Measurements from ENCODE around the gene CIDEA.

Gene CIDEA

GRCh38 chr18:12305930-12306629 lies 51.9 kb downstream of the CIDEA start:
- no peak for TF ChIP-seq CTCF (conservative IDR thresholded peaks at IDR 0.05; ENCODE audit: low read depth)
- CTCF ChIA-PET: interaction anchor here (0.6 to 3.9 kb wide), 2 partner anchors 34 to 1435 kb away, joined by 3 to 15 read pairs; no protein-coding TSS in a partner anchor
- peak overlapping the region; percentile 97 for H3K27ac ChIP-seq
- POLR2A ChIA-PET (ENCODE audit: low non-redundant PET): no interaction called here
- DNase-seq (ENCODE audit: low spot score): no peak

GRCh38 chr18:12306752-12307700 lies 52.9 kb downstream of the CIDEA start:
- DNase-seq (ENCODE audit: low spot score): no peak
- ChIA-PET POLR2A (ENCODE audit: low non-redundant PET) (no interaction called here), CTCF (interaction anchor here (3.9 kb wide), 1 partner anchor 35 kb away, joined by 15 read pairs; no protein-coding TSS in a partner anchor)
- no peak for TF ChIP-seq CTCF (conservative IDR thresholded peaks at IDR 0.05; ENCODE audit: low read depth)
- peak overlapping the region; percentile 97 for H3K27ac ChIP-seq

GRCh38 chr18:12307701-12308385 lies 53.7 kb downstream of the CIDEA start, which contains the start of gene TUBB6:
Gene TUBB6 (plus strand): TSS chr18:12308241. CDS start chr18:12308293, 52 bp downstream.
- DNase-seq (ENCODE audit: low spot score): peak; percentile 78
- CTCF ChIA-PET: interaction anchor here (3.9 kb wide), 1 partner anchor 36 kb away, joined by 15 read pairs; no protein-coding TSS in a partner anchor
- POLR2A ChIA-PET (ENCODE audit: low non-redundant PET): no interaction called here
- H3K27ac ChIP-seq: peak within 1 kb of the TSS; percentile 97
- TF ChIP-seq CTCF (conservative IDR thresholded peaks at IDR 0.05; ENCODE audit: low read depth): 0 out of 2 replicates have a peak, but pooled peaks have one; percentile 13

GRCh38 chr18:12308386-12309100 lies 54.4 kb downstream of the CIDEA start:
- ChIA-PET CTCF (interaction anchor here (0.6 to 3.9 kb wide), 5 partner anchors 19 to 1378 kb away, joined by 3 to 15 read pairs (median 4); no protein-coding TSS in a partner anchor), POLR2A (ENCODE audit: low non-redundant PET) (interaction anchor here (0.6 to 0.8 kb wide), 2 partner anchors 12 to 22 kb away, joined by 3 to 4 read pairs; no protein-coding TSS in a partner anchor)
- DNase-seq (ENCODE audit: low spot score): peak; percentile 80
- TF ChIP-seq CTCF (conservative IDR thresholded peaks at IDR 0.05; ENCODE audit: low read depth): no peak
- H3K27ac ChIP-seq: peak overlapping the region; percentile 97

- ChIA-PET POLR2A (ENCODE audit: low non-redundant PET) (interaction anchor here (0.7 to 0.8 kb wide), 2 partner anchors 37 to 68 kb away, joined by 3 to 4 read pairs; partner anchors contain the start of gene AFG3L2), CTCF (interaction anchor here (1.1 to 3.9 kb wide), 3 partner anchors 18 to 42 kb away, joined by 3 to 15 read pairs (median 4); no protein-coding TSS in a partner anchor)
- DNase-seq (ENCODE audit: low spot score): peak; percentile 80
- TF ChIP-seq CTCF (conservative IDR thresholded peaks at IDR 0.05; ENCODE audit: low read depth): no peak
- peak overlapping the region; percentile 97 for H3K27ac ChIP-seq
These were observed 55.6 kb downstream of the CIDEA start for GRCh38 chr18:12309683-12310198.
